ENCODE results near the gene HNRNPM.

HNRNPM gene

DNA sequence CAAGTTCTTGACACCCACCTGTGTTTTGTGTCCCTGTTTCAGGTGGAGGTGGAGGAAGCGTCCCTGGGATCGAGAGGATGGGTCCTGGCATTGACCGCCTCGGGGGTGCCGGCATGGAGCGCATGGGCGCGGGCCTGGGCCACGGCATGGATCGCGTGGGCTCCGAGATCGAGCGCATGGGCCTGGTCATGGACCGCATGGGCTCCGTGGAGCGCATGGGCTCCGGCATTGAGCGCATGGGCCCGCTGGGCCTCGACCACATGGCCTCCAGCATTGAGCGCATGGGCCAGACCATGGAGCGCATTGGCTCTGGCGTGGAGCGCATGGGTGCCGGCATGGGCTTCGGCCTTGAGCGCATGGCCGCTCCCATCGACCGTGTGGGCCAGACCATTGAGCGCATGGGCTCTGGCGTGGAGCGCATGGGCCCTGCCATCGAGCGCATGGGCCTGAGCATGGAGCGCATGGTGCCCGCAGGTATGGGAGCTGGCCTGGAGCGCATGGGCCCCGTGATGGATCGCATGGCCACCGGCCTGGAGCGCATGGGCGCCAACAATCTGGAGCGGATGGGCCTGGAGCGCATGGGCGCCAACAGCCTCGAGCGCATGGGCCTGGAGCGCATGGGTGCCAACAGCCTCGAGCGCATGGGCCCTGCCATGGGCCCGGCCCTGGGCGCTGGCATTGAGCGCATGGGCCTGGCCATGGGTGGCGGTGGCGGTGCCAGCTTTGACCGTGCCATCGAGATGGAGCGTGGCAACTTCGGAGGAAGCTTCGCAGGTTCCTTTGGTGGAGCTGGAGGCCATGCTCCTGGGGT is 41.0 kb downstream of the HNRNPM start:
- no peak for DNase-seq (ENCODE audit: low read depth in 2 of 2, low spot score in 1 of 2)

DNA sequence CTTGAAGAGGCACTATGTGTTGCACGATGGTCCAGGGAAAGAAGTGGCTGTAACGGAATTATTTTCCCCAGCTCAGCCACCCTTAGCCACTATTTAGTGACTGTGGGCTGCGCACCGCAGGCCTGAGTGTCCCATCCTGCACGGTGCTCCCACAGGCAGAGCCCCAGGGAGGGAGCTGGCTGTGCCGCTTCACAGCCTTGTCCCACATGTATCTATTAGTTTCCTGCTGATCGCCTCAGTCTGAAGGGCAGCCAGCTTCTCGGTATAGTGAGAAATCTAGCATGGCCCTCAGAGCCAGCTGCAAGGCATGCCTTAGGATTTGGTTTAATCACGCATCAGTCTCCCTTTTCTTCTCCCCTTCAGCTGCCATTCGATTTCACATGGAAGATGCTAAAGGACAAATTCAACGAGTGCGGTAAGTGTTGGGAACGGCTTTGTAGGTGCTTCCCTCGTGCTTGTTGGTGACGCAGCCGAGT is 41.9 kb downstream of the HNRNPM start:
- no peak for DNase-seq (ENCODE audit: low read depth in 2 of 2, low spot score in 1 of 2)

DNA sequence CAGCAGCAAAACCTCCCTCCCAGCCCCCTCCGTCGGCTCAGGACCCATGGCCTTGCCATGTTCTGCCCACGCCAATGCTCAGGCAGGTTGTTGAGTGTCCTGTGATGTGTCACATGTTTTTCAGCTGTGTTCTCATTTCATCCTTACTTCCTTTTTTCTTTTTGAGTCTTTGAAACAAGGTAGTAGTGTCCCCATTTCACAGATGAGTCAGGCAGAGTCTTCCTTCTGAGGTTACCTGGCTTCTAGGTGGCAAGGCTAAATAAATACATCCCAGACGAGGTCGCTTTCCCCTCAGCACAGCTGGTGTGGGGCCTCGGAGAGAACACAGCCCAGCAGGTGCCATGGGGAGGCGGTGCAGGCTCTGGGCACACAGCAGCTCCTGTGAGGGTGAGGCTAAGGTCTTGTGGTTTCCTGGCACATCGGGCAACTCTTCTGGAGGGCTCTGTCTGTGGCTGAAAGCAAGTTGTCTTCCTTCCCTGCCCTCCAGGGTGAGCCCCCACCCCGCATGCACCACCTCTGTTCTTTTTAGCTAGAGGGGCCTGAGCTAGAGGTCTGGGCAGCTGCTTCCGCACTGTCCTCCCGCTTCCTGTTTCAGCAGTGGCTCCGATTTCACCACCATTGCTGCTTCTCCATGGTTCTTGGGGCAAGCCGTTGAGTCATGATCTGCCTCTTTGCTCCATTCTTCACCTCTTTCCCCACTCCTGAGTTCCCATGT is 42.5 kb downstream of the HNRNPM start:
- peak in 1 of 2 donors; percentile 27 for DNase-seq (ENCODE audit: low read depth in 2 of 2, low spot score in 1 of 2)

DNA sequence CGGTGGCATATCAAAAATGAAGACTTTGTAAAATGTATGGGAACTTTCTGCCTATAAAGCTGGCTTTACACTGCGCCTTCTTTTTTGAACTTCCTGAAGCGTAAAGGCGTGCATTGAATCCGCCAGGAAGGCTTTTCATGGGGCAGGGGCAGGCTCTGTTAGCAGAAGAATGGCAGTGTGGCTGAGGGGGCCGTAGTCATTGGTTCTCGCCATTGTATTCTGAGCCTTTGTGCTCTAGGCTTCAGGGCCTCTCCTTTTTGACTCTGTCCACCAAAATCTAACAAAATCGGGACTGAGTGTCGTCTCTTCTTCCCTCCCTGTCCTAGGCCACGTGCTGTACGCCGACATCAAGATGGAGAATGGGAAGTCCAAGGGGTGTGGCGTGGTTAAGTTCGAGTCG is 43.6 kb downstream of the HNRNPM start:
- no peak for DNase-seq (ENCODE audit: low read depth in 2 of 2, low spot score in 1 of 2)

DNA sequence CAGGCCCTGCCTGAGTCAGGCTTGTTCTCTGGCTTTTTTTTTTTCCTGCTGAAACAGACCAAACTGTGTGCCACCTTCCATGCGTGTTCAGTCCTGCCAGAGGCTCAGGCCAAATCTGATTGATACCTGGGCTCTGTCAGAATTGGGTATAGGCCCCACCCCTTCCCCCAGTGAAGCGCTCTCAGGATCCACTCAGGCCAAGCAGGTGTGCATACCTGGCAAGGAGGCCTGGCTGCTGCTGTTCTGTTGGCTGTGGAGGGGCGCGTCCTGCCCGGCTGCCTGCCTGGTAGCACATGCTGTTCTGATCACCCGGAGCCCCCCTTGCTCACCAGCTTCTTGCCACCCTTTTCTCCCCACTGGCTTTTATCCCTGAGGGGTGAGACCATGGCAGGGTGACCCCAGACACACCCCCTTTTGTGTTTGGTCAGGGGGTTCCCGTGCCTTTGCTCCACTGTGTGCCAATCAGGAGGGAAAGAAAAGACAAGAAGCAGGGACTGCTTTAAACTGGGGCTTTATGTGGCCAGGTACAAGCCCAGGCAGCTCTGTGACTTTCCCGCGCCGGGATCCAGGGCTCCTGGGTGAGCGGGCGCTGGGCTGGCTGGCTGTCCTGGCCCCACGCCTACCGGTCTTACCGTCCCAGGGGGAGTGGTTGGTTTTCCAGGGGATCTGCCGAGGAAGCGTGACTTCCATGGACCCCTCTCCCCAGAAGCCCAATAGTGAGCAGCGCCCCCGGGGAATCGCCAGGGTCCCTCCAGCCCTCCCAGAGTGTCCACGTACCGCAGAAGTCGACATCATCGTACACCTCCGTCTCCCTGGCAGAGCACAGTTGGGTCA is 45.0 kb downstream of the HNRNPM start:
- no peak for DNase-seq (ENCODE audit: low read depth in 2 of 2, low spot score in 1 of 2)

DNA sequence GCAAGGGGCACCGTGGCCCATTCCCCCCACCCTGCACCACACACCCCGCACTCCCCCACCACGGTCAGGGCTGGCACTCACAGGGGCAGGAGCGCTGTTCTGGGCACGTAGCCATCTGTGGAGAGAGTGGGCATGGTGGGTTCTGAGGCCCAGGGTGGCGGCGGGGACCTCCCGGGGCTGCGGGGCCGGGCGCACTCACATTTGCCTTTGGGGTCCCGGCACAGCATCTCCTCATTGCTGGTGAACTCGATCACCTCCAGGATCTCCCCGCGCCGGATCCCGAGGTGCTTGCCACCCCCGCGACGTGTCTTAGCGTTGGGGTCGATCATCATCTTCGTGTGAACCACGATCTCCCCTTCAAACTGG is 45.6 kb downstream of the HNRNPM start:
- DNase-seq (ENCODE audit: low read depth in 2 of 2, low spot score in 1 of 2) = no peak

DNA sequence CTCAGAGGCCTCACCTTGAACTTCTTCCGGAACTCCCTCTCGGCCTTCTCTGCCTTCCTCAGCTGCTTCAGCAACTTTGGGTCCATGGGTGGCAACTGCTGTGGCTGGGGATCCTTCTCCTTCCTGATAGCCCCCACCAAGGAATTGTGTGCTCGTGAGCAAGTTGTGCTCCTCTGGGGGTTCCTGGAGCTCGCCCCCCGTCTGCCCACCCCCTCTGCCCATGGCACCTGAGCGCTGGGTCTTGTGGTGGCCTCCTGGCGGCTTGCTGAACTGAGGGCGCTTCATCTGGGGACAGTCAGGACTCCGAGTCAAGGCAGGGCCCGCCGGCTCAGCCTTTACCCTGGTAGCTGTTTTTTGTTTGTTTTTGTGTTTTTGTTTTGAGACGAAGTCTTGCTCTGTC is 46.1 kb downstream of the HNRNPM start:
- no peak for DNase-seq (ENCODE audit: low read depth in 2 of 2, low spot score in 1 of 2)

DNA sequence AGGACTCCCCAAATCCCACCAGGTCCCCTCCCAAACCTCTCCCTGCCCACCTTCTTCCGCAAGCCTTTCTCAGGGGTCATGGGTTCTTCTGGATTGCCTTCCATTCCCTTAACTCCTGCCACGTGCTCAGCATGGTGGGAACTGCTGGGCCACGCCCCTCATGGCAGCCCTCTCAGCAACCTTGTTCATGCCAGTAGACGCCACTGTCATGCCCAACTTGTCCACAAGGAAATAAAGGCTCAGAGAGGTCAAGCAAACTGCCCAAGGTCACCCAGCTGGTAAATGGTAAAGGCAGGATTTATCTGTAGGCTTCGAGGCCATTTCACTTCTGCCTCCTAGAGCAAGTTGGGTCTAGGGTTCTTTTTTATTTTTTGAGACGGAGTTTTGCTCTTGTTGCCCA is 46.8 kb downstream of the HNRNPM start:
- DNase-seq (ENCODE audit: low read depth in 2 of 2, low spot score in 1 of 2) = no peak

DNA sequence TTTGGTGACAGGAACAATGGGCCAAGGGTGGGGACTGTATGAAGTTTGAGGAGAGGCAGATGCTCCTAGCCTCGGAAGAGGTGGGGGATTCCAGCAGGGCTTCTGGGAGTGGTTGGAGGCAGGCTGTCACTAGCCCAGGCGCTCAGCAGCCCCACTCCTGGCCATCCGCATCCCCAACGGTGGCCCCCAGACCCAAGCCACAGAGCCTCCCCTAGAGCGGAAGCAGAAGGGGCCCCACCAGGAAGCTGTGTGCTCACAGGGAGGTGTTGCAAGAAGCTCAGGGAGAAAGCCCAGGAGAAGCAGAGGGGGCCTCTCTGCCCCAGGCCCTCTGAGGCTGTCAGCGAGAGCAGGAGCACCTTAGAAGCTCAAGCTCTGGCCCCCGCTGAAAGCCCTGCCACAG is 49.4 kb downstream of the HNRNPM start:
- no peak for DNase-seq (ENCODE audit: low read depth in 2 of 2, low spot score in 1 of 2)

DNA sequence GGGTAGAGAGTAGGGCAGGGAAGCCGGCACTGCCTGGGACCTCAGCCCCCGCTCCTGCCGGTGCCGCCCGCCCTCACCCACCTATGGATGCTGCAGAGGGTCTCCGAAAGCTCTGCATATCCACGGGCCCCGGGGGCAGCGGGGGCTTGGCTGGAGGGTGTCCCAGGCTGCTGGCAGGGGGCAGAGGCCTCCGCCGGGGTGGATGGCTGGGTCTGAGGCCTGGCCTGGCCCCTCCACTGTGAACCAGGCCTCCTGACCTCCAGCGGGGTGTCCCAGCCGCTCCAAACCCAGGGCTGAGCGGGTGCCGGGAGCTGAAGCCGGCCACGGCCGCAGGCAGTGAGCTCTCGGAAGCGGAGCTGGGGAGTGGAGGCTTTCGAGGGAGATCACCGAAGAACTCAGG is 53.5 kb downstream of the HNRNPM start:
- DNase-seq (ENCODE audit: low read depth in 2 of 2, low spot score in 1 of 2) = no peak

DNA sequence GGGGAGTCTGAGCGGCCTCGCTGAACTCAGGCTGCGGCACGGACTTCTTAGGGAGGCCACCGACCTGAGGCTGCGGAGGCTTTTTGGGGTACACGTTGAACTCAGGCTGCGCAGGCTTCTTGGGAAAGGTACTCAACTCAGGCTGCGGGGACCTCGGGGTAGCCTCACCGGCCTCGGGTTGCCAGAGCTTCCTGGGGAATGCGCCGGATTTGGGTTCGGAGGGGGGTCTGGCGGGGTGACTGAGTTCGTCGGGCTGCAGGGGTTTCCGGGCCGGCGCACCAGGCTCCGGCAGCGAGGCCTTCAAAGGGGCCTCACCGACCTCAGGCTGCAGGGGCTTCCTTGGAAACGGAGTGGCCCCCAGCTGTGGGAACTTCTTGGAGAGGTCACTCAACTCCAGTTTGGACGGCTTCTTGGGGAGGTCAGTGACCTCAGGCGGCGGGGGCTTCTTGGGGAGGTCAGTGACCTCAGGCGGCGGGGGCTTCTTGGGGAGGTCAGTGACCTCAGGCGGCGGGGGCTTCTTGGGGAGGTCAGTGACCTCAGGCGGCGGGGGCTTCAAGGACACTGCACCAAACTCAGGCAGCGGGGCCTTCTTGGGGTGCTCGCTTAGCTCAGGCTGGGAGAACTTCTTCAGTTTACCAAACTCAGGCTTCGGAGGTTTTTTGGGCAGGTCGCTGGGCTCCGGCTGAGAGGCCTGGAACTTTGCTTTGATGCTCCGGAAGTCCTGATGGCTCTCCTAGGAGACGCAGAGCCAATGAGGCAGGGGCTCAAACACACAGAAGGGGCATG is 54.5 kb downstream of the HNRNPM start:
- DNase-seq (ENCODE audit: low read depth in 2 of 2, low spot score in 1 of 2) = no peak

DNA sequence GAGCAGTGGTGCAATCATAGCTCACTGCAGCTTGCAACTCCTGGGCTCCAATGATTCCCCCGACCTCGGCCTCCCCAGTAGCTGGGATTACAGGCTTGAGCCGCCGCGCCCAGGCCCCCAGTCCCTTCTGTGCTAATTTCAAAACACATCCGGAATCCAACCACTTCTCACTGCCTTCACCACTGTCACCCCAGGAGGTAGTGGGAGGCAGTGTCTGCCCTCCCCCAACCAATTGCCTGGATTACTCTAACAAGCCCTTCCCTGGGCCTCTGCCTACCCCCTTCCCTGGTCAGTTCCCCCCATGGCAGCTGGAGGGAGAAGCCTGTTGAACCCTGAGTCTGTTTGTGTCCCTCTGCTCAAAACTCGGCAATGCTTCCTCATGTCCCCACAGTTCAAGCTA is 55.4 kb downstream of the HNRNPM start:
- DNase-seq (ENCODE audit: low read depth in 2 of 2, low spot score in 1 of 2) = no peak

DNA sequence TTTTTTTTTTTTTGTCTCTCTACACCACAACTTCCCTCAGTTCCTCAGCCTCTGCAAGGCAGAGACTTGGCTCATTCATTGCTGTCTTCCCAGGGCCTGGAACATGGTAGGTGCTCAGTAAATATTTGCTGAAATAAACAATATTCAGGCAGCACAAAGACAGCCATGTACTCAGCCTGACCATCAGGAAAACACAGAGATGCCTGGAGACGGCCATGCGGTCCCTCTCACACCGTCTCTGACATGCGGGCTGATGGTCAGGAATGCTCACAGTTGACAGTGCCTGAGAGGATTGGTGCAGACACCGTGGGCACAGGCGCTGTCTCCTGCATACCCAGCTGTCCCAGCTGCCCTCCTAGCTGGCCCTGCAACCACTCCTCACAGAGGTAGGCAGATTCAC is 56.7 kb downstream of the HNRNPM start:
- DNase-seq (ENCODE audit: low read depth in 2 of 2, low spot score in 1 of 2) = no peak

DNA sequence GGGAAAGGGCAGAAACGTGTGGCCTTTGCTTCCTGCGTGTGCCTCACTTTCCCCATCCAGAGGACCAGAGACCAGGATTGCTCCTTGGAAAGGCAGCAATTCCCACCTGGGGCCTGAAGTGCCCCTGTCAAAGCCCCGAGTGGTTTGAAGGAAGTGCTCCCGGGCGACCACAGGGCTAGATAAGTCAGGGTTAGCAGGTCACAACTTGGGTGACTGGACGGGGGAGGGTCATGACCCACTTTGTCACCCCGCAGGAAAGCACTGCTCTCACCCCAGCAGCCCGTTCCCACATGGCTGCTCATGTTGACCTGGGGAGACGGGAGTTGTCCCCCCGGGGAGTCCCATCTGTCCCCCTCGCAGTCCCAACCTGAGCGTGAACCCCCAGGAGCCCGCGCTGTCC is 57.2 kb downstream of the HNRNPM start:
- DNase-seq (ENCODE audit: low read depth in 2 of 2, low spot score in 1 of 2) = no peak

DNA sequence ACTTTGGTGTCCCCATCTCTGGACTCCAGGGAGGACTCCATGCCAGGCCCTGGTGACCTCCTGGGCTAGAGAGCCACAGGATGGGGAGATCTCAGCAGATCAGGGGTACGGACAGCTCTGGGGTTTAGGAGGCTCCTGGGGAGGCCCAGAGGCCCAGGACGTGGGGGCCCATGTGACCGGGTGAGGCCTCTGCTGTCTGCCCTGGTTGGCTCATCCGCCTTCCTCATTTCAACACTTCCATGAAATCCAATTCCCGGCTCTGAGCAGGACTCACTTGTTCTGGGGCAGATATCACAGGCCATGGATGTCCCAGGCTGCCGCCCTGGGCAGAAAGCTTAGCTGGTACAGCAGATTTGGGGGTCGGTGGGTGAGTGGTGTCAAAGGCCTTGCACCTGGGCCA is 58.7 kb downstream of the HNRNPM start:
- no peak for DNase-seq (ENCODE audit: low read depth in 2 of 2, low spot score in 1 of 2)

DNA sequence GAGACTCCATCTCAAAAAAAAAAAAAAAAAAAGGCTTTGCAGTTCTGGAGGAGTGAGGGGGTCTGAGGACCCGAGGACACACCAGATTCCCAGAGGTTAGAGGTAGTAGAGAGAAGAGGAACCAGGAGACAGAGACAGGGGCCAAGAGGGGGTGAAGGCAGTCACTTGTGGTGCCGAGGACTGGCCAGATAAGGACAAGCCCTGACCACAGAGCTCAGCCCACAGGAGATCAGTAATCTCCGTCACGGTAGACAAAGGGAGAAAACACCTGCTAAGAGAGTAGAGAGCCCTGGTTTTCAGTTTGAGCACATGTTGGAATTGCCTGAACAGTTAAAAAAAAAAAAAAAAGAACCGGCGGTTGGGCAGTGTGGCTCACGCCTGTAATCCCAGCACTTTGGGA is 59.4 kb downstream of the HNRNPM start:
- DNase-seq (ENCODE audit: low read depth in 2 of 2, low spot score in 1 of 2) = no peak

DNA sequence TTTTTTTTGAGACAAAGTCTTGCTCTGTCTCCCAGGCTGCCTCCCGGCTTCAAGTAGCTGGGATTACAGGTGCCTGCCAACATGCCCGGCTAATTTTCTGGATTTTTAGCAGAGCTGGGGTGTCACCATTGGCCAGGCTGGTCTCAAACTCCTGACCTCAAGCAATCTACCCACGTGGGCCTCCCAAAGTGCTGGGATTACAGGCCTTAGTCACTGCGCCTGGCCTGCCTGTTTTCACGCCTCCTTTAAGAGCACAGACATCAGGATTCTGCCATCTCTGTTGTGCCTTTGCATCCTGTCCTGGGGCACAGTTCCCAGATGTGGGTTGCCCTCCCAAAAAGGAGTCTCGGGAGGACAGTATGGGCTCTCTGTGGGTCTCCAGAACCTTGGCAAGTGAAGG is 60.1 kb downstream of the HNRNPM start:
- no peak for DNase-seq (ENCODE audit: low read depth in 2 of 2, low spot score in 1 of 2)

DNA sequence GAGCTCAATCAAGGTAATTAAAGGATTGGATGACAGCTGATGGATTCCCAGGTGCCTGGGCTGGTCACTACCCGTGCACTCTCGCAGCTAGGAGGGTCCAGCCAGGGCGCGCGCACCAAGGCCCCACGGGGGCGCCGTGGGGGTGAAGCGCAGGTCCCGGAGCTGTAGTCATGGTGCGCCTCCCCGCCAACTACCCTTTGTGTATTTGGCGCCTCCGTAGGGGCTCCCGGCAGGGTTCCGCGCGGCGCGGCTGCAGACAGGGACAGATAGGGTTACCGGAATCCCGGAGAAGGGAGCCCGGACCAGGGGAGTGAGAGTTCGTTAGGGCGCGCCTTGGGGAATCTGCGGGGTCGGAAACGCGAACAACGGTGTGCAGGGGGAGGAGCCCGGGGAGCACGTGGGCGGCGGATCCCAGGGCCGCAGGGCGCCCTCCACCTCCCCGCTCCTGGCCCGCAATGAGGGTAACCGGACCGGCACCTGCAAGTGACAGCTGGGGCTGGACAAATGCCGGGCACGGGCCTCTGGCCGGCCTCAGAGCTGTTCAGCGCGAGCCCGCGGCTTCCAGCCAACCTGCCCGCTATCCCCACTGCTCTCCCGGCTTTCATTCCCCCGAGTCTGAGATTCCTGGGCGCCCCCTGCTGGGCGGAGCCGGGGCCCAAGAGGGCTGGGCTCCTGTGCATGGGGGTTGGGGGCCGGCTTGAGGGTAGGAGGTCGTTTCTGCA is 61.1 kb downstream of the HNRNPM start:
- DNase-seq (ENCODE audit: low read depth in 2 of 2, low spot score in 1 of 2) = peak; percentile 35 to 52

DNA sequence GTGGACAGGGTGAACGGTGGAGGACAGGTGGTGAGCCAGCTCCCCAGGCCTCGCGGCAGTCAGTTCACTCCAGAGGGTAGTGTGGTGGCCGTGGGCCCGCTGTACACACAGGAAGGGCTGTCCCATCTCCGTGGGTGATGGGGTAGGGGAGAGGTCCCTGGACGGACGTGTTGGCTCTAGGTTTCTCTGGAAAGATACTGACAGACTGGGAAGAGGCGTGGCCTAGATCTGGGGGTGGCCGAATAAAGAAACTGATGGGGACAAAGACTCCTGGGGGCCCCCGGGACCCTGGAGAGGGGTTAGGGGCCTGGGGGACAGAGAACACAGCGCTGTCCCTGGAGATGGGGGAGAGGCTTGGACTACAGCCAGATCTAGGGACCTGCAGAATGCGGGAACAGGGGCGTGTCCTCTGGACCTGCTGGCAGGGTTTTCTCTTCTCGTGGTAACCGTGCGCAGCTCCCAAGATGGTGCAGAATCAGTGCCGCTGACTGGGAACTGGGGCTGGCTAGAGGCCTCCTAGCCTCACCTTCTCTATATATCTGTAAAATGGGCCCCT is 61.7 kb downstream of the HNRNPM start:
- DNase-seq (ENCODE audit: low read depth in 2 of 2, low spot score in 1 of 2) = no peak

DNA sequence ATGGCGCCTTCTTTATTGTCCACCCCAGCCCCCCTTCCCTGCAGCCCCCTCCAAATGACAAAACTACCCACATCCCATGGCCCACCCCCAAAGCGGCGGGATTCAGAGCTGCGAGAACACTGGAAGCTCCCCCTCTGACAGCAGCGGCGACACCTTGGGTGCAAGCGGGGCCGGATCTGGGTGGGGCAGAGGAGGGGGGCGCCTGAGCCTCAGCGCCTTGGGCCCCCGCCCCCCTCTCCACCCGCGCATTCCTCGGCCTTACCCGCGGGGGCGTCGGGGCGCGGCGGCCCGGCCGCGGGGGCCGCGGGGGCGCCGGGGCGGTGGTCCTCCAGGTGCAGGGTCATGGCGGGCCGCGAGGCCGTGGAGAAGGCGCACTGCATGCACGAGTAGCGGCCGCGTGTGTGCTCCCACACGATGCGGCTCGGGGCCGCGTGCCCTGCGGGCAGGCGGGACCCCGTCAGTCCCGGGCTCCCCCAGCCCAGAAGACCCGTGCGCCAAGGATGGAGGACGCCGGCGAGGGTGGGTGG is 65.9 kb downstream of the HNRNPM start:
- DNase-seq (ENCODE audit: low read depth in 2 of 2, low spot score in 1 of 2) = no peak

All from stimulated activated CD8-positive, alpha-beta memory T cell treated with anti-CD3 and anti-CD28 coated beads, Interleukin-4, amount 100 ng/mL, for 1 hour (primary cell).